Ecto neural progenitor cell (in vitro differentiated cells): ENCODE measurements around the gene CDKL1.
"Not testable (repeated sequence)": the region's sequence is repeated elsewhere in the genome, so short reads cannot be mapped to it uniquely, and the experiment has no call there.

ENCODE experiments used
- DNase-seq: peaks from one replicate; pipeline ENCODE4 v3.0.0-alpha.2; 2018; ENCODE audit warnings: low spot score

The CDKL1 gene

GRCh38 chr14:50333014-50333509 lies 63.6 kb downstream of the CDKL1 start:
- DNase-seq: no peak

- no peak for DNase-seq
These were observed 65.1 kb downstream of the CDKL1 start for GRCh38 chr14:50331596-50331995.

- DNase-seq: no peak
These were observed 75.5 kb downstream of the CDKL1 start for GRCh38 chr14:50321009-50321660.

- no peak for DNase-seq
These were observed 76.4 kb downstream of the CDKL1 start for GRCh38 chr14:50320283-50320682.

GRCh38 chr14:50319721-50320120 lies 77.0 kb downstream of the CDKL1 start:
- no peak for DNase-seq

- no peak for DNase-seq
These were observed 77.4 kb downstream of the CDKL1 start for GRCh38 chr14:50319293-50319692.

- DNase-seq: no peak
These were observed 78.6 kb downstream of the CDKL1 start for GRCh38 chr14:50318031-50318626.

- not testable (repeated sequence) for DNase-seq
These were observed 82.6 kb downstream of the CDKL1 start for GRCh38 chr14:50314098-50314497.

GRCh38 chr14:50312734-50313054 lies 84.0 kb downstream of the CDKL1 start:
- DNase-seq: no peak

GRCh38 chr14:50311972-50312733 lies 84.5 kb downstream of the CDKL1 start, which contains the start of the genes DMAC2L and L2HGDH:
DMAC2L (plus strand) TSS chr14:50312324; CDS start chr14:50321488, 9,164 bp downstream.
L2HGDH (minus strand) TSS chr14:50312229; CDS start chr14:50312150, 79 bp downstream.
- peak; percentile 97 for DNase-seq

GRCh38 chr14:50311337-50311971 lies 85.2 kb downstream of the CDKL1 start:
- DNase-seq: no peak

GRCh38 chr14:50310445-50310844 lies 86.2 kb downstream of the CDKL1 start:
- no peak for DNase-seq

GRCh38 chr14:50308363-50308915 lies 88.2 kb downstream of the CDKL1 start:
- DNase-seq: no peak

GRCh38 chr14:50303744-50304471 lies 92.8 kb downstream of the CDKL1 start:
- DNase-seq: no peak

- DNase-seq: no peak
These were observed 94.8 kb downstream of the CDKL1 start for GRCh38 chr14:50301914-50302313.

- no peak for DNase-seq
These were observed 97.1 kb downstream of the CDKL1 start for GRCh38 chr14:50299585-50299984.

- no peak for DNase-seq
These were observed 106.4 kb downstream of the CDKL1 start for GRCh38 chr14:50290306-50290705.

- DNase-seq: no peak
These were observed 108.5 kb downstream of the CDKL1 start for GRCh38 chr14:50288146-50288545.

- no peak for DNase-seq
These were observed 110.8 kb downstream of the CDKL1 start for GRCh38 chr14:50285861-50286260.
